Neuronal stem cell (in vitro differentiated cells): Measurements from ENCODE around the gene KDELR1.

Experiments
- DNase-seq: peaks from one replicate; pipeline ENCODE4 v3.0.0-alpha.2; 2013; ENCODE audit warnings: low spot score
- H2AFZ ChIP-seq: one replicate; pipeline ENCODE4 v1.6.1; 2013; ENCODE audit warnings: mild to moderate bottlenecking, low read length, inconsistent platforms
- H2AK5ac ChIP-seq: 2 replicates; pipeline ENCODE4 v1.6.1; 2013; ENCODE audit warnings: low read depth, mild to moderate bottlenecking, inconsistent platforms, low read length, moderate library complexity, mixed read lengths
- H2BK120ac ChIP-seq: 2 replicates; pipeline ENCODE4 v1.6.1; 2013; ENCODE audit warnings: low read depth, mild to moderate bottlenecking, inconsistent platforms, low read length, moderate library complexity, mixed read lengths
- H2BK12ac ChIP-seq: one replicate; pipeline ENCODE4 v1.6.1; 2013; ENCODE audit warnings: low read length, inconsistent platforms
- H2BK15ac ChIP-seq: 2 replicates; pipeline ENCODE4 v1.6.1; 2013; ENCODE audit warnings: mild to moderate bottlenecking, low read length, inconsistent platforms, mixed read lengths
- H2BK5ac ChIP-seq: one replicate; pipeline ENCODE4 v1.6.1; 2013; ENCODE audit warnings: inconsistent platforms, mild to moderate bottlenecking, low read length, moderate library complexity
- H3K14ac ChIP-seq: one replicate; pipeline ENCODE4 v1.6.1; 2013; ENCODE audit warnings: low read length, inconsistent platforms
- H3K18ac ChIP-seq: 2 replicates; pipeline ENCODE4 v1.6.1; 2013; ENCODE audit warnings: low read length, inconsistent platforms
- H3K23ac ChIP-seq: 2 replicates; pipeline ENCODE4 v1.6.1; 2013; ENCODE audit warnings: low read depth, mild to moderate bottlenecking, mixed read lengths, low read length, inconsistent platforms; ENCODE audit not compliant: poor library complexity
- H3K27ac ChIP-seq: replicated peaks from 3 replicates; pipeline ENCODE4 v1.5.1; 2013; ENCODE audit warnings: low read length, inconsistent platforms
- H3K27me3 ChIP-seq, 3 experiments: 2 replicates each; pipeline ENCODE4 v1.6.1; 2013; ENCODE audit warnings: low read length in 3 of 3, mild to moderate bottlenecking in 2 of 3, inconsistent platforms in 1 of 3, low read depth in 1 of 3, mixed read lengths in 1 of 3, moderate library complexity in 1 of 3; ENCODE audit not compliant: control insufficient read depth in 3 of 3, insufficient read depth in 3 of 3
- H3K36me3 ChIP-seq, 2 donors: replicated peaks in 1 of 2; 2 replicates each; pipeline ENCODE4 v1.6.1; 2013; ENCODE audit warnings: low read length in 2 of 2; ENCODE audit not compliant: control insufficient read depth in 2 of 2, insufficient read depth in 2 of 2
- H3K4ac ChIP-seq: 2 replicates; pipeline ENCODE4 v1.6.1; 2013; ENCODE audit warnings: inconsistent platforms, mild to moderate bottlenecking, low read length, moderate library complexity
- H3K4me1 ChIP-seq, 2 donors: 1 replicate in 1 of 2; 2 replicates in 1 of 2; pipeline ENCODE4 v1.6.1; 2013; ENCODE audit warnings: low read length in 2 of 2, low read depth in 1 of 2; ENCODE audit not compliant: control insufficient read depth in 2 of 2, insufficient read depth in 1 of 2
- H3K4me2 ChIP-seq: one replicate; pipeline ENCODE4 v1.6.1; 2013; ENCODE audit warnings: mild to moderate bottlenecking, low read length, inconsistent platforms; ENCODE audit not compliant: insufficient read depth, poor library complexity, severe bottlenecking
- H3K4me3 ChIP-seq, 2 donors: 2 replicates each; pipeline ENCODE4 v1.5.1; 2013; ENCODE audit warnings: low read length in 2 of 2, mild to moderate bottlenecking in 2 of 2, inconsistent platforms in 1 of 2, moderate library complexity in 1 of 2
- H3K79me1 ChIP-seq: one replicate; pipeline ENCODE4 v1.6.1; 2013; ENCODE audit warnings: low read depth, mild to moderate bottlenecking, inconsistent platforms, low read length, moderate library complexity
- H3K9ac ChIP-seq: one replicate; pipeline ENCODE4 v1.6.1; 2013; ENCODE audit warnings: mild to moderate bottlenecking, low read depth, low read length, inconsistent platforms; ENCODE audit not compliant: poor library complexity
- H3K9me3 ChIP-seq, 2 donors: replicated peaks in 1 of 2; 2 replicates each; pipeline versions ENCODE3 to v1.6.1; 2013; ENCODE audit warnings: low read length in 2 of 2, mild to moderate bottlenecking in 2 of 2, inconsistent platforms in 1 of 2, low read depth in 1 of 2, mixed read lengths in 1 of 2, moderate library complexity in 1 of 2; ENCODE audit not compliant: control insufficient read depth in 2 of 2, insufficient read depth in 1 of 2
- H4K8ac ChIP-seq: one replicate; pipeline ENCODE4 v1.6.1; 2013; ENCODE audit warnings: low read depth, mild to moderate bottlenecking, inconsistent platforms, low read length, moderate library complexity
- H4K91ac ChIP-seq: one replicate; pipeline ENCODE4 v1.6.1; 2013; ENCODE audit warnings: low read length, low read depth, mild to moderate bottlenecking, inconsistent platforms; ENCODE audit not compliant: poor library complexity
- WGBS, 2 donors: extraction: QIAGEN DNeasy Blood & Tissue Kit; methylation state at CpG; one replicate each; pipeline ENCODE4 v1.1.7; 2013; ENCODE audit warnings: missing lambda C conversion rate in 2 of 2, mixed read lengths in 1 of 2; ENCODE audit not compliant: insufficient read length in 2 of 2, insufficient replicate concordance in 1 of 2; ENCODE audit errors: extremely low coverage in 2 of 2; 5-methylcytosine and 5-hydroxymethylcytosine counted together

KDELR1 gene

GRCh38 chr19:48350856-48351255 is 40.5 kb downstream of the KDELR1 start:
- no peak overlapping the region for H4K91ac ChIP-seq
- no peak overlapping the region for H2BK15ac ChIP-seq
- no peak overlapping the region for H3K4me3 ChIP-seq
- no peak overlapping the region for H3K14ac ChIP-seq
- H3K9me3 ChIP-seq: peaks cover 0 to 2% of the 10 kb centered on the region in 2 donors
- no peak overlapping the region for H2AFZ ChIP-seq
- no peak overlapping the region for H2BK12ac ChIP-seq
- no peak overlapping the region for H3K27ac ChIP-seq
- H2AK5ac ChIP-seq: no peak overlapping the region
- peak overlapping the region; percentile 52 for H3K23ac ChIP-seq
- H3K27me3 ChIP-seq: peaks cover 0 to 32% (median 2%) of the 10 kb centered on the region in 3 experiments
- peaks cover 6 to 10% of the 10 kb centered on the region in 2 donors for H3K4me1 ChIP-seq
- H3K4me2 ChIP-seq: no peak overlapping the region
- no peak overlapping the region for H2BK120ac ChIP-seq
- WGBS, 2 donors: no CpG with 5 or more reads among the region's 5 CpGs
- H2BK5ac ChIP-seq: no peak overlapping the region
- H3K36me3 ChIP-seq: no peaks in the 10 kb centered on the region
- no peaks in the 10 kb centered on the region for H3K79me1 ChIP-seq
- H3K4ac ChIP-seq: no peak overlapping the region
- no peak for DNase-seq
- H4K8ac ChIP-seq: no peak overlapping the region
- no peak overlapping the region for H3K9ac ChIP-seq
- no peak overlapping the region for H3K18ac ChIP-seq

GRCh38 chr19:48348737-48349136 is 42.6 kb downstream of the KDELR1 start:
- Histone ChIP-seq H3K4me2 (no peak overlapping the region), H3K9me3 (peaks cover 0 to 2% of the 10 kb centered on the region in 2 donors), H3K4ac (no peak overlapping the region), H3K4me3 (no peak overlapping the region), H2AK5ac (no peak overlapping the region), H3K18ac (no peak overlapping the region), H4K8ac (no peak overlapping the region), H2BK15ac (no peak overlapping the region), H3K23ac (no peak overlapping the region), H2AFZ (no peak overlapping the region), H2BK12ac (no peak overlapping the region), H3K36me3 (no peaks in the 10 kb centered on the region), H2BK5ac (no peak overlapping the region), H3K27me3 (peaks cover 0 to 27% (median 2%) of the 10 kb centered on the region in 3 experiments), H3K27ac (no peak overlapping the region), H3K79me1 (no peaks in the 10 kb centered on the region), H3K9ac (no peak overlapping the region), H2BK120ac (no peak overlapping the region), H3K4me1 (peaks cover 0 to 1% of the 10 kb centered on the region in 2 donors), H4K91ac (no peak overlapping the region), H3K14ac (no peak overlapping the region)
- DNase-seq: no peak
- WGBS, 2 donors: no CpG with 5 or more reads among the region's 7 CpGs

GRCh38 chr19:48348045-48348444 is 43.3 kb downstream of the KDELR1 start:
- Histone ChIP-seq H3K18ac (no peak overlapping the region), H3K79me1 (no peaks in the 10 kb centered on the region), H2BK120ac (no peak overlapping the region), H3K27ac (no peak overlapping the region), H3K9ac (no peak overlapping the region), H3K4ac (no peak overlapping the region), H3K36me3 (no peaks in the 10 kb centered on the region), H3K4me3 (no peak overlapping the region), H3K27me3 (peaks cover 0 to 23% (median 2%) of the 10 kb centered on the region in 3 experiments), H2BK5ac (no peak overlapping the region), H2AFZ (no peak overlapping the region), H3K4me2 (no peak overlapping the region), H4K91ac (no peak overlapping the region), H3K9me3 (peaks cover 0 to 2% of the 10 kb centered on the region in 2 donors), H2BK15ac (no peak overlapping the region), H3K4me1 (peaks cover 0 to 1% of the 10 kb centered on the region in 2 donors), H3K14ac (no peak overlapping the region), H3K23ac (no peak overlapping the region), H2AK5ac (no peak overlapping the region), H2BK12ac (no peak overlapping the region), H4K8ac (no peak overlapping the region)
- no peak for DNase-seq
- WGBS, 2 donors: no CpG with 5 or more reads among the region's 5 CpGs

- Histone ChIP-seq H2BK15ac (no peak overlapping the region), H2AFZ (no peak overlapping the region), H3K36me3 (no peaks in the 10 kb centered on the region), H3K4me3 (no peak overlapping the region), H3K27me3 (peaks cover 0 to 20% (median 2%) of the 10 kb centered on the region in 3 experiments), H4K91ac (no peak overlapping the region), H3K14ac (no peak overlapping the region), H3K4me2 (no peak overlapping the region), H3K23ac (no peak overlapping the region), H3K27ac (no peak overlapping the region), H2BK12ac (no peak overlapping the region), H2BK5ac (no peak overlapping the region), H3K9ac (no peak overlapping the region), H3K4me1 (no peaks in the 10 kb centered on the region), H3K79me1 (no peaks in the 10 kb centered on the region), H2AK5ac (no peak overlapping the region), H3K9me3 (no peaks in the 10 kb centered on the region), H2BK120ac (no peak overlapping the region), H3K4ac (no peak overlapping the region), H4K8ac (no peak overlapping the region), H3K18ac (no peak overlapping the region)
- no peak for DNase-seq
- WGBS, 2 donors: no CpG with 5 or more reads among the region's 2 CpGs
These were observed 45.2 kb downstream of the KDELR1 start for GRCh38 chr19:48346191-48346590.
